CD4-positive, alpha-beta T cell treated with Interferon gamma for 1 hour (primary cell): ENCODE measurements around the gene ACADVL.

Source experiments
- DNase-seq: peaks from one replicate; pipeline ENCODE4 v3.0.0-alpha.2; 2020

The ACADVL gene

GRCh38 chr17:7252176-7253043 is 32.7 kb downstream of the ACADVL start, which contains the start of gene ELP5:
Gene ELP5 (plus strand): TSS chr17:7252215. CDS start chr17:7252551, 336 bp downstream.
- peak; percentile 90 for DNase-seq

- DNase-seq = no peak
These were observed 33.3 kb downstream of the ACADVL start for GRCh38 chr17:7253082-7253481.

- DNase-seq = no peak
These were observed 34.8 kb downstream of the ACADVL start for GRCh38 chr17:7254511-7254910.

GRCh38 chr17:7256766-7257456 is 37.2 kb downstream of the ACADVL start:
- DNase-seq = no peak

- DNase-seq = no peak
These were observed 39.2 kb downstream of the ACADVL start for GRCh38 chr17:7258731-7259554.

GRCh38 chr17:7259555-7259889 is 39.8 kb downstream of the ACADVL start:
- no peak for DNase-seq

- no peak for DNase-seq
These were observed 40.4 kb downstream of the ACADVL start for GRCh38 chr17:7260151-7260550.

GRCh38 chr17:7260651-7261378 is 41.1 kb downstream of the ACADVL start:
- DNase-seq = no peak

- no peak for DNase-seq
These were observed 41.8 kb downstream of the ACADVL start for GRCh38 chr17:7261379-7262191.

GRCh38 chr17:7262192-7262934 is 42.6 kb downstream of the ACADVL start, which contains the start of gene CLDN7:
Gene CLDN7 (minus strand): TSS chr17:7262478. CDS start chr17:7262043, 435 bp downstream.
- peak; percentile 16 for DNase-seq

GRCh38 chr17:7262935-7263800 is 43.4 kb downstream of the ACADVL start:
- DNase-seq = no peak

- DNase-seq = no peak
These were observed 44.0 kb downstream of the ACADVL start for GRCh38 chr17:7263801-7264078.

- no peak for DNase-seq
These were observed 47.0 kb downstream of the ACADVL start for GRCh38 chr17:7266784-7267183.
